HG03565 (cell line): Measurements from ENCODE around the gene ITIH5.

Experiments used
- ATAC-seq: cut with Tn5 transposase; IDR thresholded peaks from one replicate; pipeline ENCODE4 v1.9.1; 2021; ENCODE audit warnings: mild to moderate bottlenecking, moderate library complexity; ENCODE audit not compliant: unreplicated experiment

ITIH5 gene

GRCh38 chr10:7589748-7590147 lies 77.0 kb downstream of the ITIH5 start:
- no peak for ATAC-seq

GRCh38 chr10:7587865-7588188 lies 78.9 kb downstream of the ITIH5 start:
- ATAC-seq, result no peak

GRCh38 chr10:7587168-7587864 lies 79.5 kb downstream of the ITIH5 start:
- ATAC-seq, result no peak

- no peak for ATAC-seq
Observed at GRCh38 chr10:7585228-7585627, 81.5 kb downstream of the ITIH5 start.

- no peak for ATAC-seq
Observed at GRCh38 chr10:7583626-7584025, 83.1 kb downstream of the ITIH5 start.

GRCh38 chr10:7580520-7580919 lies 86.2 kb downstream of the ITIH5 start:
- ATAC-seq, result no peak

GRCh38 chr10:7579681-7580080 lies 87.1 kb downstream of the ITIH5 start:
- ATAC-seq, result no peak

- ATAC-seq, result no peak
Observed at GRCh38 chr10:7577579-7577978, 89.2 kb downstream of the ITIH5 start.

GRCh38 chr10:7577176-7577575 lies 89.6 kb downstream of the ITIH5 start:
- no peak for ATAC-seq

GRCh38 chr10:7576340-7576739 lies 90.4 kb downstream of the ITIH5 start:
- ATAC-seq, result no peak

GRCh38 chr10:7572391-7572790 lies 94.4 kb downstream of the ITIH5 start:
- ATAC-seq, result no peak

GRCh38 chr10:7571981-7572380 lies 94.8 kb downstream of the ITIH5 start:
- no peak for ATAC-seq

GRCh38 chr10:7567911-7568620 lies 98.7 kb downstream of the ITIH5 start:
- ATAC-seq, result no peak

GRCh38 chr10:7566891-7567290 lies 99.9 kb downstream of the ITIH5 start:
- ATAC-seq, result no peak

- ATAC-seq, result no peak
Observed at GRCh38 chr10:7565871-7566270, 100.9 kb downstream of the ITIH5 start.

- no peak for ATAC-seq
Observed at GRCh38 chr10:7563770-7564169, 103.0 kb downstream of the ITIH5 start.

- ATAC-seq, result no peak
Observed at GRCh38 chr10:7563368-7563767, 103.4 kb downstream of the ITIH5 start.

GRCh38 chr10:7561985-7562384 lies 104.8 kb downstream of the ITIH5 start:
- ATAC-seq, result no peak

GRCh38 chr10:7561216-7561893 lies 105.4 kb downstream of the ITIH5 start:
- no peak for ATAC-seq

GRCh38 chr10:7560519-7560918 lies 106.2 kb downstream of the ITIH5 start:
- ATAC-seq, result no peak

- ATAC-seq, result no peak
Observed at GRCh38 chr10:7559386-7559785, 107.4 kb downstream of the ITIH5 start.

- ATAC-seq, result no peak
Observed at GRCh38 chr10:7558036-7558435, 108.7 kb downstream of the ITIH5 start.
